Measurements from ENCODE around the gene OR52A1. TPM values are rescaled to one million over a fixed set of nuclear protein-coding genes. Genes with fewer than 3 reads are reported as not detected.

The OR52A1 gene
- total and polyA plus RNA-seq, 2 donors from 2014 or later = not detected

DNA sequence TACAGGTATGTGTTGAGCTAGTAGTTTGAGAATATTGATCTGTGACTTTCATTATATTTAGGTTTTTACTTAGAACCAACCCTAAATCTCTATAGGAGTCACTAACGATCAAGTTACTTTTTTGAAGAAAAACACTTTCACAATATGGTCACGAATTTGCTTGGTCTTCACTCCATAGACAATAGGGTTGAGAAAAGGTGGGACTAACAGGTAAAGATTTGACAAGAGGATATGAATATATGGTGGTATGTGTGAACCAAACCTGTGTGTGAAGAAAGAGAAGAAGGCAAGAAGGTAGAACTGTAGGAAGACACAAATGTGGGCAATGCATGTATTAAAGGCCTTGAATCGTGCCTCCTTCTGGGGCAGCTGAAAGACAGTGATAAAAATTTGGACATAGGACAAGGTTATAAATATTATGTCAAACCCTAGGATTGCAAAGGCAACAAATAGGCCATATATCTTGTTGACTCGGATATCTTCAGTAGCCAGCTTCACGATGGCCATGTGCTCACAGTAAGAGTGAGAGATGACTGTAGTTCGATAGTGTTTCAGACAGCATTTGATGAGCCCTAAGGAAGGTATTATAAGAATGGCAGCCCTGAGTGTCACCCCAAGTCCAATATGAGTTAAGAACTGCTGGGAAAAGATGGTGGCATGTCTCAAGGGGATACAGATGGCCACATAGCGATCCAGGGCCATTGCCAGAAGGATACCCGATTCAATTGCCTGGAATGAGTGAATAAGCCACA is 22.8 kb downstream of the OR52A1 start:
- Histone ChIP-seq H3K9me3 (ENCODE audit: control insufficient read depth in 2 of 3, insufficient read depth in 1 of 3, low read length in 3 of 3) (no peaks in the 10 kb centered on the region), H3K4me1 (ENCODE audit: control insufficient read depth in 2 of 3, insufficient read depth in 2 of 3, low read depth in 1 of 3, low read length in 3 of 3) (no peaks in the 10 kb centered on the region), H3K9ac (ENCODE audit: low read length in 3 of 3) (no peak overlapping the region), H3K27ac (ENCODE audit: low read depth in 2 of 2, low read length in 2 of 2) (no peak overlapping the region), H3K4me3 (ENCODE audit: low read length in 3 of 3) (no peak overlapping the region), H3K27me3 (ENCODE audit: control insufficient read depth, insufficient read depth, low read length) (no peaks in the 10 kb centered on the region), H3K36me3 (ENCODE audit: control insufficient read depth in 2 of 3, insufficient read depth in 3 of 3, low read length in 3 of 3) (no peaks in the 10 kb centered on the region)
- DNase-seq = no peak
- TF ChIP-seq, protein P1, sequence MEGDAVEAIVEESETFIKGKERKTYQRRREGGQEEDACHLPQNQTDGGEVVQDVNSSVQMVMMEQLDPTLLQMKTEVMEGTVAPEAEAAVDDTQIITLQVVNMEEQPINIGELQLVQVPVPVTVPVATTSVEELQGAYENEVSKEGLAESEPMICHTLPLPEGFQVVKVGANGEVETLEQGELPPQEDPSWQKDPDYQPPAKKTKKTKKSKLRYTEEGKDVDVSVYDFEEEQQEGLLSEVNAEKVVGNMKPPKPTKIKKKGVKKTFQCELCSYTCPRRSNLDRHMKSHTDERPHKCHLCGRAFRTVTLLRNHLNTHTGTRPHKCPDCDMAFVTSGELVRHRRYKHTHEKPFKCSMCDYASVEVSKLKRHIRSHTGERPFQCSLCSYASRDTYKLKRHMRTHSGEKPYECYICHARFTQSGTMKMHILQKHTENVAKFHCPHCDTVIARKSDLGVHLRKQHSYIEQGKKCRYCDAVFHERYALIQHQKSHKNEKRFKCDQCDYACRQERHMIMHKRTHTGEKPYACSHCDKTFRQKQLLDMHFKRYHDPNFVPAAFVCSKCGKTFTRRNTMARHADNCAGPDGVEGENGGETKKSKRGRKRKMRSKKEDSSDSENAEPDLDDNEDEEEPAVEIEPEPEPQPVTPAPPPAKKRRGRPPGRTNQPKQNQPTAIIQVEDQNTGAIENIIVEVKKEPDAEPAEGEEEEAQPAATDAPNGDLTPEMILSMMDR (IDR thresholded peaks at IDR 0.05; ENCODE audit: borderline replicate concordance, extremely low read depth, insufficient read depth) = no peak
- intact Hi-C loops (cut with DNase I) = no loop called here
- FAIRE-seq = no peak

DNA sequence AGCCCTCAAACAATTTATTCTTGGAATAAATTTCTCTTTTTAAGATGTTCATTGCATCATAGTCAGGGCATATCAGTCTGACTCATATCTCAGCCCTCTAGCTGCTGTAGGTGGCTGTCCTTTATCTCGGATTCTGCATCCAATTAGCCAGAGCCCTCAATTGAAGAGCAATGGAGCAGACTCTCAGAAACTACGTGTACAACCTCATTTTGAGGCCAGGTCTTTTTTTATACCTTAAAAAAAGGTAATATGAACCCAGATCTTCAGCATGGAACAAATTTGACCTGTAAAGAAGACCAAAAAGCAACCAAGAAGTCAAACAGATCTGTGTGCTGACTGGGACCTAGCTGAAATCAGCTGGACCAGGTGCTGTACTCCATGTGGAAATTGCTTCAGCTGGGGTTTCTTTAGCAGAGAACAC is 25.1 kb downstream of the OR52A1 start:
- FAIRE-seq = no peak
- Histone ChIP-seq H3K4me3 (ENCODE audit: low read length in 3 of 3) (no peak overlapping the region), H3K9ac (ENCODE audit: low read length in 3 of 3) (no peak overlapping the region), H3K36me3 (ENCODE audit: control insufficient read depth in 2 of 3, insufficient read depth in 3 of 3, low read length in 3 of 3) (no peaks in the 10 kb centered on the region), H3K4me1 (ENCODE audit: control insufficient read depth in 2 of 3, insufficient read depth in 2 of 3, low read depth in 1 of 3, low read length in 3 of 3) (no peaks in the 10 kb centered on the region), H3K27ac (ENCODE audit: low read depth in 2 of 2, low read length in 2 of 2) (no peak overlapping the region), H3K27me3 (ENCODE audit: control insufficient read depth, insufficient read depth, low read length) (no peaks in the 10 kb centered on the region), H3K9me3 (ENCODE audit: control insufficient read depth in 2 of 3, insufficient read depth in 1 of 3, low read length in 3 of 3) (no peaks in the 10 kb centered on the region)
- TF ChIP-seq, protein P1 (IDR thresholded peaks at IDR 0.05; ENCODE audit: borderline replicate concordance, extremely low read depth, insufficient read depth) = no peak
- intact Hi-C loops (cut with DNase I) = no loop called here
- no peak for DNase-seq

DNA sequence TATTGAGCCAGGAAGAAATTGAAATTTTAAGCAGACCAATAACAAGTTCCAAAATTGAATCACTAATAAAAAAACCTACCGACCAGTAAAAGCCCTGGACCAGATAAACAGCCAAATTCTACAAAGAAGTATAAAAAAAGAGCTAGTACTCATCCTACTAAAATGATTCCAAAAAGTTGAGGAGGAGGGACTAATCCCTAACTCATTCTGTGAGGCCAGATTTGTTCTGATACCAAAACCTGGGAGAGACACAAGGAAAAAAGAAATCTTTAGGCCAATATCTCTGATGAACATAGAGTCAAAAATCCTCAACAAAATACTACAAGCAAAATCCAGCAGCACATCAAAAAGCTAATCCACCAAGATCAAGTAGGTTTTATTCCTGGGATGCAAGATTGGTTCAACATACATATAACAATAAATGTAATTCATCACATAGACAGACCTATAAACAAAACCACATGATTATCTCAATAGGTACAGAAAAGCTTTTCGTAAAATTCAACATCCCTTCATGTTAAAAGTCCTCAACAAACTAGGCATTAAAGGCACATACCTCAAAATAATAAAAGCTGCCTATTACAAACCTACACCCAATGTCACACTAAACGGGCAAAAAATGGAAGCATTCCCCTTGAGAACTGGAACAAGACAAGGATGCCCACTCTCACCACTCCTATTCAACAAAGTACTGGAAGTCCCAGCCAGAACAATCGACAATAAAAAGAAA is 29.5 kb downstream of the OR52A1 start:
- FAIRE-seq = no peak
- Histone ChIP-seq H3K36me3 (ENCODE audit: control insufficient read depth in 2 of 3, insufficient read depth in 3 of 3, low read length in 3 of 3) (no peaks in the 10 kb centered on the region), H3K4me3 (ENCODE audit: low read length in 3 of 3) (no peak overlapping the region), H3K9me3 (ENCODE audit: control insufficient read depth in 2 of 3, insufficient read depth in 1 of 3, low read length in 3 of 3) (no peaks in the 10 kb centered on the region), H3K4me1 (ENCODE audit: control insufficient read depth in 2 of 3, insufficient read depth in 2 of 3, low read depth in 1 of 3, low read length in 3 of 3) (no peaks in the 10 kb centered on the region), H3K27ac (ENCODE audit: low read depth in 2 of 2, low read length in 2 of 2) (no peak overlapping the region), H3K27me3 (ENCODE audit: control insufficient read depth, insufficient read depth, low read length) (no peaks in the 10 kb centered on the region), H3K9ac (ENCODE audit: low read length in 3 of 3) (no peak overlapping the region)
- intact Hi-C loops (cut with DNase I) = no loop called here
- TF ChIP-seq, protein P1 (IDR thresholded peaks at IDR 0.05; ENCODE audit: borderline replicate concordance, extremely low read depth, insufficient read depth) = no peak
- DNase-seq = no peak
